HG03558 (cell line): ENCODE results near the gene TASOR2.

Source experiments
- ATAC-seq: cut with Tn5 transposase; IDR thresholded peaks from one replicate; pipeline ENCODE4 v1.9.1; 2021; ENCODE audit warnings: moderate number of reproducible peaks; ENCODE audit not compliant: unreplicated experiment; ENCODE audit errors: extremely low read depth

Gene TASOR2, protein sequence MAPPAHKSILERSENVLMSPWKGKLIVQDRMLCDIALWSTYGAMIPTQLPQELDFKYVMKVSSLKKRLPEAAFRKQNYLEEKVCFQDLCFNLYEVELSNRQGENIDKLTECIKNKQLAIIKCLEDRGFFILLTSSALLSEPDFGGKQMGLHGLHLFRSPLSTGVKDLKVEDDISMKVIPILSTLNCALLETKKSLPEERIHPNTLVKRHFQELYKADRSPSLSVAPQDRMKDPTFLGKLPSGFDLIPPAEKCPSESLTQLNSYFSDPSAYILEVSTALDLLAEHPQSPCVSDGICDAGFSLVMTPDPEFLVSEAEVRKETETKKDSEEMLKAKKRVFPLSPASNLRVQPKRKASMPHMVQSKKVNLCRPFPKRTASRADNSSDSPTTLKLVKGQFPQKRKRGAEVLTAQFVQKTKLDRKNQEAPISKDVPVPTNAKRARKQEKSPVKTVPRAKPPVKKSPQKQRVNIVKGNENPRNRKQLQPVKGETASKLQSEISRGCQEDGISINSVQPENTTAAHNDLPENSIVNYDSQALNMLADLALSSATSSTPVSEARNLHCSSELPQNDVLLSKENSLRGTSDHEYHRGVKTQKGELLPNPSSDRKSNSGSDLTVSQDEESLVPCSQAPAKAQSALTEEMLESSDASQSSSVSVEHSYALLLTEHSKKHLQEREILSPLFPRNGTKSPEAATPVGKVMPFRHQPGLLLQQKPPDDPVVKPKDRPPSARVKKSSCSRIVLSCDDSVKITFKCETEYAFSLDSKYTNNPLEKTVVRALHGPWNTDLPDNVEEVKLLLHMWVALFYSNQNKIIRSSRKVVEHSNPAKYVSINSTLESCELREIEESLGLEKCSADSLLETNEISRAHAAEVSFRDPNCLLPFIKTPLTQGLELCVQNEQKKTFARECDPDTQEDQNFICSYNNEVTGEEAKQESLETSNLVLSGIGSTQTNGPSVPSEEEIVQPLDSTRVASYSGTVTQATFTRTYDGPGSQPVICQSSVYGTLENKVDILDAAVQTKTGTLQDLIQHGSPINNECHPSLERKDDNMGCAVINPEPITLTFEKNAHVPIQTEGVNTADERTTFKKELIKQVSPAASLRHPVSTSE (N-terminal part only)

DNA sequence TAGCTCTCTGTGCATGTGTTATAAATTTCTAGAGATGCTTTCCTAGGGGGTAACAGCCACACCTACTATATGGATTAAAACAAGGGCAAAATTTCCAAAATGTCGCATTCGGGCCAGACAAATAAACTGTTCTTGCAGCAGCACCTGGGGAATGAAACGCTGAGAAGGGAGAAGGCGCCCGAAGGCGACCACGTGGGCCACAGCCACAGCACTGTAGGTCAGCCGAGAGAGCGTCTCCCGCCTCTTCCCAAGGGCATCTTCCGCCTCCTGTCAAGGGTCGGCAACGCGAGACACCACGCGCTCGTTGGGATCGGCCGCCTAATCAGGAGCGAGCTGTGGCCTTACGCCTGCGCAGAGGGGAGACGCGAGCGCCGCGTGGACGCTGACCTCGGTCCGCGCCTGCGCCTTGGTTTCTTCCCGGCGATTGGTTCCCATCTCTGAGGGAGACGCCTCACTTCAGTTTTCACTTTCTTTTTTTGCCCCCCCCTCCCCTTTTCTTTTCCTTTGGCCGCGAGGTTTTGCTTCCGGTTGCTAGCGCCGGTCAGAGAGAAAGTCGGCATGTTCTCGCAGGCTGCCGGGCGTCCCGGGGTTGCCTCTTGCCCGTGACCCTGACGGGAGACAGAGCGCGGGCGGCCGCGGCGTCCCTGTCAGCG is at the start of gene TASOR2:
Gene TASOR2 (plus strand): TSS at position 521 of the 653 bp plus-strand sequence. CDS start 35,805 bp downstream, outside the sequence.
- ATAC-seq: peak; percentile 48

GRCh38 chr10:5634918-5635317 is 49.7 kb upstream of the TASOR2 start:
- ATAC-seq: no peak

DNA sequence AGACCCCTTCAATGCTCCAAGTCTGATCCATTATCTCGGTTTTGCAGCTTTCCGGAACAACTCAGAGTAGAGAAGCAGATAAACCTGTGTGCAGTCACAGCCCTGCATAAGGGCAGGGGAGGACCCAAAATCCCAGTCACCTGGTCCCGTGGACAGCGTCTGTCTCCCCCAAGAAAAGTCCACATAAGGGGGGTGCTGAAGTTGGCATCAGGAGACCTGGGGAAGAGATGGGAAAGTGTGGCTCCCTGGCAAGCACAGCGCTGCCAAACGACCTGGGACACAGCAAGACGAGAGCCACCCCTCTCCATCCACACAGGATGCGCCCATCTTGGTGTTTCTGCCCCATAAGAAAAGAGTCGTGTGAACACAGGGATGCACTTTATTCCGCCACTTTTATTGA is 46.1 kb upstream of the TASOR2 start:
- no peak for ATAC-seq

DNA sequence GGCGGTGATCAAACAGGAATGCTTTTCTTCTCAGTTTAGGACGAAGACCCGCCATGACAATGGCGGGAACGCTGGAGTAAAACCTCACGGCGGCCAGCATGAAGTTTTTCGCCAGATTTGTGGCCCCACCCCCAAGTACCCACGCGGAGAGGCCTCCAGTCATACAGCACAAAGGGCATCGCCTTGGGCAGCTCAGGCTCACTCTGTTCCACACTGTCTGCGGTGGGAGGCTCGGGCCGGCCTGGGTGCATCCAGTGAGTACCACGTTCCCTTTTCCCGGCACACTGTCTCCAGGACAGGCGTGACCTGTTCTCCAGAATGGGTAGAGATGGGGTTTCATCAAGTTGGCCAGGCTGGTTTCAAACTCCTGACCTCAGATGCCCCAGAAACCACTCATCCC is 45.6 kb upstream of the TASOR2 start:
- ATAC-seq: no peak

GRCh38 chr10:5640036-5640435 is 44.6 kb upstream of the TASOR2 start:
- no peak for ATAC-seq

DNA sequence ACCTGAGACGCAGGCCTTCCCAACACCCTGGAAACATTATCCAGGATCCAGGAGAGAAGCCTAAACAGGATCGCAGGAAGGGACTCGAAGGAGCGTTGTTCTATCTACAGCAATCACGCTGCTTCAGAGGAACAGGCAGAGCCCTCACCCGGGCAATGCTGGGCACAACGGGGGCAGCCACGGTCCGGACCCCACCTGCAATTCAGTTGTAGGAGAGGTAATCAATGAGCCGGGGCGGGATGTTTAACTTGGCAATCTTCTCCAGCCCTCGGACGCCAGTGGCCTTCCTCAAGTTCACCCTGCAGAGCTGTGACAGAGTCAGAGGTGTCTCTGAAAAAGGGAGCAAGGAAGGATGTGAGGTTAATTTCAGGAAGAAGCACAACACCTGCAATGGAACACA is 44.1 kb upstream of the TASOR2 start:
- no peak for ATAC-seq

DNA sequence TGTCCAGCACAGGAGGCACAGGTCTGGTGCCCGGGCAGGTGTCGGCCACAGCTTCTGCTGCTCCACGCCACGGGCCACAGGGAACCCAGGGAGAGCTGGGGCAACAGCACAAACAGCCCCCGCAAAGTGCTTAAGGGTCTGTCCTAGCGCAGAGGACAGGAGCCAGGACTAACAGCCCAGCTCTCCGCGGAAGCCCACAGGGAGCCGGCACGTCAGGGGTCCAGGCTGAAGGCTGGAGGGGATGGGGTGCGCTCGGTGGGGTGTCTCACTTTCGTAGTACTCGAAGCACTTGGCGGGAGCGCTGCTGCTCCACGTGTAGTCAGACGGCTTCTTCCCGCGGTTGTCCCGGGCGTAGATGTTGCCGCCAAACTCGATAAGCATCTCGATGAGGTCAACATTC is 43.1 kb upstream of the TASOR2 start:
- no peak for ATAC-seq

- ATAC-seq: no peak
These were observed 41.1 kb upstream of the TASOR2 start for GRCh38 chr10:5643346-5644067.

GRCh38 chr10:5644930-5645329 is 39.7 kb upstream of the TASOR2 start:
- ATAC-seq: no peak

DNA sequence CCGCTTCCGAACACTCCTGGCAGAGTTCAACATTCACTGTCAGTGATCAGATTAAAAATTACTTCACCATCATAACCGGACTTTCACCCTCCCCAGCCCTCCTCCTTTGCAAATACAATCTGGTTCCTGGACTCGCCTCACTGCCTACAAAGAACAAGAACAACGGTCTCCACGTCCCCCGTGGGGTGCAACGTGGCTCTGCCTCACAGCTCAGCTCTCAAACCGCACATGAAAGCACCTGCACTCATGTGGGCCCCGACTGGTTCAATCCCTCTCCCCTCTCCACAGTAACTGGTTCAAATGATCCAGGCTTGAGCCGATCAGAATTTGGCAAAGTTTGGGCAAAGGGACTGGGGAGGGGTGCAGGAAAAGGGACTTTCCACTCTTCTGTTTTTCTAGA is 39.3 kb upstream of the TASOR2 start:
- no peak for ATAC-seq

- ATAC-seq: no peak
These were observed 38.6 kb upstream of the TASOR2 start for GRCh38 chr10:5645944-5646617.

GRCh38 chr10:5647507-5648240 is 37.0 kb upstream of the TASOR2 start:
- ATAC-seq: no peak

- ATAC-seq: no peak
These were observed 35.9 kb upstream of the TASOR2 start for GRCh38 chr10:5648494-5649457.

- no peak for ATAC-seq
These were observed 34.9 kb upstream of the TASOR2 start for GRCh38 chr10:5649746-5650145.

GRCh38 chr10:5650664-5651387 is 33.8 kb upstream of the TASOR2 start:
- ATAC-seq: no peak

- ATAC-seq: no peak
These were observed 33.3 kb upstream of the TASOR2 start for GRCh38 chr10:5651388-5651764.

GRCh38 chr10:5652746-5653145 is 31.9 kb upstream of the TASOR2 start:
- ATAC-seq: no peak
